CD4-positive, alpha-beta T cell (primary cell): ENCODE results near the gene SLC41A3. TPM values are rescaled to one million over a fixed set of nuclear protein-coding genes. Genes with fewer than 3 reads are reported as not detected.

Experiments
- ATAC-seq: fragments of 200-7000 bp; cut with Tn5 transposase; one replicate; pipeline ENCODE4 v1.10.0; 2022; ENCODE audit warnings: mild to moderate bottlenecking; ENCODE audit not compliant: poor library complexity
- CTCF ChIA-PET: fragments of 350-600 bp; sonication (Branson Sonifier 250); formaldehyde crosslinking; loops from one replicate; lab custom pipeline; 2021; ENCODE audit warnings: antibody characterized with exemption, inconsistent platforms; lab: Charles Lee
- POLR2A ChIA-PET: fragments of 350-600 bp; sonication (Branson Sonifier 250); formaldehyde crosslinking; loops from one replicate; lab custom pipeline; 2021; ENCODE audit warnings: antibody characterized with exemption, inconsistent platforms; lab: Charles Lee
- DNase-seq, 14 experiments: peaks; one replicate each; pipeline ENCODE4 v3.0.0-alpha.2; 2013 to 2020; ENCODE audit warnings: mixed read lengths in 2 of 14
- H3K27ac ChIP-seq, 2 donors: one replicate each; pipeline versions ENCODE4 v1.5.1 to v1.7.0; 2013; ENCODE audit warnings: low read length in 2 of 2, low read depth in 1 of 2, mild to moderate bottlenecking in 1 of 2
- H3K27me3 ChIP-seq, 2 experiments: 1 replicate in 1 of 2; 2 replicates in 1 of 2; pipeline versions ENCODE4 v1.6.1 to v1.7.0; 2013; ENCODE audit warnings: low read length in 2 of 2, control low read depth in 1 of 2, mild to moderate bottlenecking in 1 of 2, moderate library complexity in 1 of 2; ENCODE audit not compliant: insufficient read depth in 2 of 2, control insufficient read depth in 1 of 2
- H3K36me3 ChIP-seq: one replicate; pipeline ENCODE4 v1.6.1; 2013; ENCODE audit warnings: low read length, control low read depth; ENCODE audit not compliant: insufficient read depth
- H3K4me1 ChIP-seq: one replicate; pipeline ENCODE4 v1.6.1; 2013; ENCODE audit warnings: low read length, control low read depth; ENCODE audit not compliant: insufficient read depth
- H3K4me3 ChIP-seq: one replicate; pipeline ENCODE4 v1.5.1; 2013; ENCODE audit warnings: mild to moderate bottlenecking, low read length, moderate library complexity
- H3K9me3 ChIP-seq, 2 experiments: 1 replicate in 1 of 2; 2 replicates in 1 of 2; pipeline versions ENCODE4 v1.6.1 to v1.7.0; 2013; ENCODE audit warnings: low read length in 2 of 2, mild to moderate bottlenecking in 2 of 2, control low read depth in 1 of 2, moderate library complexity in 1 of 2; ENCODE audit not compliant: control insufficient read depth in 1 of 2, insufficient read depth in 1 of 2
- H3K27ac Mint-ChIP-seq: one replicate; pipeline ENCODE4 v1.8.0; 2020; ENCODE audit warnings: mixed read lengths
- H3K27me3 Mint-ChIP-seq: one replicate; pipeline ENCODE4 v1.8.0; 2021; ENCODE audit warnings: mixed read lengths
- H3K36me3 Mint-ChIP-seq: one replicate; pipeline ENCODE4 v1.8.0; 2021; ENCODE audit warnings: low read depth, mixed read lengths
- H3K4me1 Mint-ChIP-seq: one replicate; pipeline ENCODE4 v1.8.0; 2021; ENCODE audit warnings: low read depth, mixed read lengths
- H3K4me3 Mint-ChIP-seq: one replicate; pipeline ENCODE4 v1.8.0; 2020; ENCODE audit warnings: mild to moderate bottlenecking, mixed read lengths
- H3K9me3 Mint-ChIP-seq: one replicate; pipeline ENCODE4 v1.8.0; 2020; ENCODE audit warnings: mixed read lengths
- CTCF ChIP-seq: fragments of 200-600 bp; IDR thresholded peaks from one replicate; pipeline ENCODE4 v1.8.0; 2022; ENCODE audit warnings: antibody characterized with exemption, mild to moderate bottlenecking
- intact Hi-C, 2 experiments: fragments of 100-400 bp; cut with DNase I in 1 of 2; cut with micrococcal nuclease in 1 of 2; formaldehyde crosslinking; loops; one replicate each; pipeline versions ENCODE4 v1.15.1 to v1.9.0; 2023 to 2025; cut with DNase I, micrococcal nuclease
- total RNA-seq, 174 experiments: library from RNA in 2 of 174; stranded (reverse) in 2 of 174; gene quantifications; one replicate each; pipeline ENCODE4 v1.2.3 and lab custom pipeline; 2021 to 2026

Gene SLC41A3
- total RNA-seq, 2 experiments from 2014 or later: 26.5 to 29.1 TPM

GRCh38 chr3:126057501-126057819, 26.5 kb downstream of the SLC41A3 start:
- no peak overlapping the region for H3K4me3 ChIP-seq
- Mint-ChIP-seq H3K4me1 (peaks cover 21% of the 10 kb centered on the region), H3K27me3 (no peaks in the 10 kb centered on the region), H3K9me3 (no peaks in the 10 kb centered on the region), H3K27ac (no peak overlapping the region), H3K4me3 (no peak overlapping the region), H3K36me3 (peaks cover 15% of the 10 kb centered on the region)
- H3K9me3 ChIP-seq: no peaks in the 10 kb centered on the region
- TF ChIP-seq CTCF: no peak
- intact Hi-C loops: no loop called here
- DNase-seq (no peak), ATAC-seq (no peak)
- peaks cover 6% of the 10 kb centered on the region for H3K36me3 ChIP-seq
- H3K27ac ChIP-seq: no peak overlapping the region
- no peaks in the 10 kb centered on the region for H3K27me3 ChIP-seq
- ChIA-PET POLR2A (no interaction called here), CTCF (no interaction called here)
- H3K4me1 ChIP-seq: no peaks in the 10 kb centered on the region

DNA sequence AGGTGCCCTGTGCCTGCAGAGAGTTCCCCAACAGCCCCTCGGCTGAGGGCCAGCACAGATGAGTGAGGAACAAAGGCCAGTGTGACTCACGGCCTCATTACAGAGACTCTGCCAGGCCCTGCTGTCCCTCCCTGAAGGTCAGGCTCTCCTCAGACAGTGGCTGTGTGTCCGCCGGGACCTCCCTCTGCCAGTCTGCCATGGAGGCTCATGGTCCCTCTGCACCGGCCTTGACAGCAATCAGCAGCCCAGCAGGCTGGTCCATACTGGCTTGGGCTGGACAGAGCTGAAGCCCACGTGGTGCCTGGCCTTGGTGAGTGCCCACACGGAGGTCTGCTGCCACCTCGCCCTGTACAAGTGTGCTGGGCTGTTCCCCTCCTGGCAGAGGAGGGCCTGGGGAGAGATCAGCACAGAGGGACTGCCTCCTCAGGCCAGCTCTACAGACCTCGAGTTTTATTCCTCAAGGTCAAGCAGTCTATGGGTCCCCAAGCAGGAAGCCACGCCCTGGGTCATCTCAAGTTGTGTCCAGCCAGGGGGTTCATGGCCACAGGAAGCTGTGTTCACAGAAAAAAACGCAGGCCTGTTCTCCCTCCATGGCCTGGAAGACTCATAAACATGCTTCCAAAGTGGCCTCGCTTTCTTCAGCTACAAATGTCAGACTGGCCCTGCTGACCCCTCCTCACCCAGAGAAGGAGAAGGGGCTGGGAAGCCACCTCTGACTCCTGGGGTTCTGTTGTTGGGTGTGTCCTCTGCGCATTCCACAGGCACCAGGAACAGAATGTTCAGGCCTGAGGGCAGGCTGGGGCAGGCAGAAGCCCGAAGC, 27.0 kb downstream of the SLC41A3 start:
- ChIA-PET CTCF (no interaction called here), POLR2A (no interaction called here)
- intact Hi-C loops: no loop called here
- Histone ChIP-seq H3K27me3 (no peaks in the 10 kb centered on the region), H3K27ac (no peak overlapping the region), H3K4me1 (no peaks in the 10 kb centered on the region), H3K9me3 (no peaks in the 10 kb centered on the region), H3K4me3 (no peak overlapping the region), H3K36me3 (peaks cover 6% of the 10 kb centered on the region)
- ATAC-seq: no peak
- Mint-ChIP-seq H3K9me3 (no peaks in the 10 kb centered on the region), H3K27ac (no peak overlapping the region), H3K4me3 (no peak overlapping the region), H3K27me3 (no peaks in the 10 kb centered on the region), H3K4me1 (peaks cover 25% of the 10 kb centered on the region), H3K36me3 (peaks cover 15% of the 10 kb centered on the region)
- DNase-seq: no peak
- TF ChIP-seq CTCF: no peak

DNA sequence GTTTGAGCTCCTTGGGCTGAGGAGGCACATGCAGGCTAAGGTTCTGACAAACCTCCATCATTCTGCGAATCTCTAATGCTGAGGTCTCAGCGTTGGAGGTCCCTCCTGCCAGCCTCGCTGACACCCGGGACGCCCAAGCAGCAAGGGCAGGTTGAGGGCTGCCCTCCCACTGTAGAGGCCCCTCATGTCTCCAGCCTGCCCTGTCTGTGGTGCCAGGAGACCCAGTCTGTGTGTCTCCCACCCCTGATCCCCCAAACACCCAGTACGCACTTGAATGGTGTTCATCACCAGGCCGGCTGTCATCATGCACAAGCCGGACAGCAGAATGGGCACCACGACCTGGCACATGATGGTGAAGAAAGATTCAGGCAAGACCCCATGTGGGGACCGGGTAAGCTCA, 27.8 kb downstream of the SLC41A3 start:
- CTCF ChIA-PET: no interaction called here
- intact Hi-C loops: no loop called here
- no peak for ATAC-seq

More for the DNA sequence above, 27.8 kb downstream of the SLC41A3 start:
- TF ChIP-seq CTCF: no peak
- H3K4me3 ChIP-seq: no peak overlapping the region
- no peaks in the 10 kb centered on the region for H3K27me3 ChIP-seq
- no peak for DNase-seq
- no peak overlapping the region for H3K27ac Mint-ChIP-seq
- H3K27ac ChIP-seq: no peak overlapping the region
- peaks cover 6% of the 10 kb centered on the region for H3K36me3 ChIP-seq
- H3K4me3 Mint-ChIP-seq: no peak overlapping the region
- H3K4me1 ChIP-seq: no peaks in the 10 kb centered on the region
- H3K27me3 Mint-ChIP-seq: no peaks in the 10 kb centered on the region
- H3K4me1 Mint-ChIP-seq: peaks cover 25% of the 10 kb centered on the region
- no peaks in the 10 kb centered on the region for H3K9me3 ChIP-seq
- H3K36me3 Mint-ChIP-seq: peaks cover 15% of the 10 kb centered on the region
- POLR2A ChIA-PET: no interaction called here
- no peaks in the 10 kb centered on the region for H3K9me3 Mint-ChIP-seq
